C4-2B (cell line): ENCODE measurements around the gene CTTNBP2NL.

Source experiments
- H3K27ac ChIP-seq: fragments of 450-650 bp; 2 replicates; pipeline ENCODE4 v1.5.1; 2017
- CTCF ChIP-seq: fragments of 450-650 bp; conservative IDR thresholded peaks from 2 replicates; pipeline ENCODE4 v1.5.1; 2017; ENCODE audit warnings: mild to moderate bottlenecking
- ZFX ChIP-seq: fragments of 450-650 bp; IDR thresholded peaks from 2 replicates; pipeline ENCODE4 v1.6.1; 2017

CTTNBP2NL gene

DNA sequence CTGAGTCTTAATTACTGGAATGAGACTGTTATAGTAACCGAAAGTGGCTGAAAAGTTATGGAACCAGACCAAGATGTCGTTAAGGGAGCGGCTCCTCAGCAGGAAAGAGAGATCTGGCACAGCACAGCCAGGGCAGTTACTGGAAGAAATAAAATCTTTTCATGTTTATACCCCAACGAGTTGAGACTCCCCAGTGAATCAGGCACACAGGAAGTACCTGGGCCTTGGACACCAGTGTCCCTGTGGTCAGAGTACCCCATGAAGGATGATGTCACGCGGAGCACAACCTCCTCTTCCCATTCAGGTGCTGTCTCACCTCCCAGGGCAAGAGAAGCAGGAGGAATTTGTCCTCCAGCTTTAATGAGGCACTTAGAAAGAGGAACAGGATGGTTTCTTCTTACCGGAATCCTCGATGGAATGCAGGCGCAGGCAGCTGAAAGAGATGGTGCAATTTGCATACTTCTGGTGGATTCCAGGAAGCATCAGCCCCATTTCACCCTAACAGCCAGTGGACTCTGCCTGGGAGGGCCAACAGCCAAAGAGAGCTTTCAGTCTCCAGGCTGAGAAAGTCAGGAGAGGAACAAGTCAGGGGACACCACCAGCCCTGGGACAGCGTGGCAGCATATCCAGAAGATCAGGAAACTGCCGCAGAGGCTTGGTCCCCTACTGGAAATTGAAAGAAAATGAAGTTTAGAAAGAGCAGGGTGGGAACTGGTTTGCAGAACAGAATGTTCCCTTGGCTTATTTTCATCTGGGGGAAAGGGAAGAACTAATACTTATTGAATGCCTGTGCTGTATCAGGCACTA is 35.9 kb upstream of the CTTNBP2NL start:
- no peak for TF ChIP-seq CTCF
- TF ChIP-seq ZFX: no peak

GRCh38 chr1:112363636-112364035 is 32.4 kb upstream of the CTTNBP2NL start:
- H3K27ac ChIP-seq: no peak overlapping the region
- TF ChIP-seq CTCF (no peak), ZFX (no peak)

More for the DNA sequence above, 35.9 kb upstream of the CTTNBP2NL start:
- H3K27ac ChIP-seq: no peak overlapping the region

DNA sequence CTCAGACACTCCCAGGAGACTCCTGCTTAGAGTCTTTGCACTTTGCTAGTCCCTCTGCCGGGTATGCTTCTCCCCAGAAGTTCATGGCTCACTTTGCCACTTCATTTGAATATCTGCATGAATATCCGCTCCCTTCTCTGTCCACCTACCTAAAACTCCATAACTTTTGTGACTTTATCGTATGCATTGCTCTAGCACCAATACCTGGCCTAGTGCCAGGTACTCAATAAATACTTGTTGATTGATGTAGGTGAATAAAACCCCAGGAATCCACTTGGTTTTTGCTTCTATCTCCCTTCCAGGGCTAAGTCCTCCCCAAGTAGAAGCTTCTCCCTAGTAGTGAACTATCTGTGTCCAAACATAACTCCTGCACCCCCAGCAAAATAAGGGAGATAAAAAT is 27.8 kb upstream of the CTTNBP2NL start:
- no peak for TF ChIP-seq ZFX
- no peak for TF ChIP-seq CTCF
- H3K27ac ChIP-seq: no peak overlapping the region

- no peak overlapping the region for H3K27ac ChIP-seq
- TF ChIP-seq CTCF (peak; percentile 99), ZFX (no peak)
These were observed 26.4 kb upstream of the CTTNBP2NL start for GRCh38 chr1:112369392-112370285.

- H3K27ac ChIP-seq: no peak overlapping the region
- TF ChIP-seq CTCF: no peak
- TF ChIP-seq ZFX: no peak
These were observed 25.0 kb upstream of the CTTNBP2NL start for GRCh38 chr1:112370996-112371395.

DNA sequence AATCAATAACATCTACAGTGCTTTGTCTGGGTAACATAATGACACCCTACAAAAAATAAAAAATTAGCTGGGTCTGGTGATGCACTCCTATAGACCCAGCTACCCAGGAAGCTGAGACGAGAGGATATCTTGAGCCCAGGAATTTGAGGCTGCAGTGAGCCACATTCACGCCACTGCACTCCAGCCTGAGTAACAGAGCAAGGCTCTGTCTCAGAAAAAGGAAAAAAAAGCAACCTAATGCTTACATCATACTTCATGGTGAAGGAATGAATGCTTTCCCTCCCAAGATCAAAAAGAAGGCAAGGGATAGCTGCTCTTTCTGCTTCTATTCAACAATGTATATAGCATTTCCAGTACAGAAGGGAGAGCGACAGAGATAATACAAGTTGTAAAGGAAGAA is 24.2 kb upstream of the CTTNBP2NL start:
- no peak overlapping the region for H3K27ac ChIP-seq
- TF ChIP-seq ZFX: no peak
- TF ChIP-seq CTCF: no peak

- no peak overlapping the region for H3K27ac ChIP-seq
- TF ChIP-seq CTCF: no peak
These were observed 22.2 kb upstream of the CTTNBP2NL start for GRCh38 chr1:112373806-112374205.
